IMR-90 (cell line): ENCODE measurements around the gene ATP5PB. TPM values are rescaled to one million over a fixed set of nuclear protein-coding genes. Genes with fewer than 3 reads are reported as not detected.

Experiments used
- ATAC-seq: fragments of 200-7000 bp; cut with Tn5 transposase; 2 replicates; pipeline ENCODE4 v1.9.1; 2020; ENCODE audit warnings: low read depth, mild to moderate bottlenecking, moderate library complexity
- BruUV-seq: library from RNA; stranded (reverse); fragments of 400-500 nt; replicated peaks from 2 replicates; lab custom pipeline; 2021; lab: Mats Ljungman, UMichigan
- CTCF ChIA-PET: fragments of 300-600 bp; formaldehyde crosslinking; extraction: SDS; loops from one replicate; lab custom pipeline; 2021; ENCODE audit warnings: antibody characterized with exemption; lab: Yijun Ruan, JAX
- POLR2A ChIA-PET: fragments of 300-600 bp; sonication (Branson Sonifier 250); formaldehyde crosslinking; loops from one replicate; lab custom pipeline; 2022; ENCODE audit warnings: antibody characterized with exemption; ENCODE audit not compliant: unreplicated experiment; lab: Charles Lee
- DNase-seq: peaks from one replicate; pipeline ENCODE4 v3.0.0; 2013
- H2AFZ ChIP-seq: replicated peaks from 2 replicates; pipeline ENCODE3; 2013; ENCODE audit warnings: low read length, mild to moderate bottlenecking; ENCODE audit not compliant: poor library complexity
- H2AK5ac ChIP-seq: 2 replicates; pipeline ENCODE4 v1.6.1; 2013; ENCODE audit warnings: low read depth, low read length, inconsistent platforms
- H2AK9ac ChIP-seq: replicated peaks from 2 replicates; pipeline ENCODE3; 2013; ENCODE audit warnings: mild to moderate bottlenecking, low read depth, low read length, moderate library complexity; ENCODE audit not compliant: poor library complexity
- H2BK120ac ChIP-seq: 2 replicates; pipeline ENCODE4 v1.6.1; 2013; ENCODE audit warnings: low read depth, low read length, inconsistent platforms
- H2BK15ac ChIP-seq: 3 replicates; pipeline ENCODE4 v1.6.1; 2013; ENCODE audit warnings: low read depth, low read length, inconsistent platforms
- H2BK20ac ChIP-seq: 2 replicates; pipeline ENCODE4 v1.6.1; 2013; ENCODE audit warnings: low read depth, mild to moderate bottlenecking, inconsistent platforms, low read length, moderate library complexity
- H2BK5ac ChIP-seq: 2 replicates; pipeline ENCODE4 v1.6.1; 2013; ENCODE audit warnings: mild to moderate bottlenecking, low read depth, low read length, inconsistent platforms; ENCODE audit not compliant: poor library complexity, severe bottlenecking
- H3K14ac ChIP-seq: replicated peaks from 2 replicates; pipeline ENCODE4 v1.6.1; 2013; ENCODE audit warnings: low read depth, low read length, inconsistent platforms
- H3K18ac ChIP-seq: 2 replicates; pipeline ENCODE4 v1.6.1; 2013; ENCODE audit warnings: low read depth, low read length, control low read depth
- H3K23ac ChIP-seq: 2 replicates; pipeline ENCODE4 v1.6.1; 2013; ENCODE audit warnings: low read depth, low read length, inconsistent platforms
- H3K27ac ChIP-seq: 2 replicates; pipeline ENCODE4 v1.5.1; 2013; ENCODE audit warnings: mild to moderate bottlenecking, control low read depth, low read length; ENCODE audit not compliant: insufficient read depth
- H3K27me3 ChIP-seq: 2 replicates; pipeline ENCODE4 v1.6.1; 2013; ENCODE audit warnings: low read length; ENCODE audit not compliant: control insufficient read depth, insufficient read depth
- H3K36me3 ChIP-seq: 2 replicates; pipeline ENCODE4 v1.6.1; 2013; ENCODE audit warnings: low read length, mixed read lengths; ENCODE audit not compliant: control insufficient read depth, insufficient read depth
- H3K4ac ChIP-seq: 2 replicates; pipeline ENCODE4 v1.6.1; 2013; ENCODE audit warnings: low read depth, low read length, inconsistent platforms
- H3K4me1 ChIP-seq: 2 replicates; pipeline ENCODE4 v1.6.1; 2013; ENCODE audit warnings: low read length, mixed read lengths; ENCODE audit not compliant: control insufficient read depth, insufficient read depth
- H3K4me2 ChIP-seq: 2 replicates; pipeline ENCODE4 v1.6.1; 2013; ENCODE audit warnings: low read depth, mild to moderate bottlenecking, control low read depth, low read length, moderate library complexity
- H3K4me3 ChIP-seq: 2 replicates; pipeline ENCODE4 v1.5.1; 2013; ENCODE audit warnings: low read depth, mild to moderate bottlenecking, control low read depth, low read length, moderate library complexity; ENCODE audit not compliant: insufficient read depth
- H3K56ac ChIP-seq: 2 replicates; pipeline ENCODE4 v1.6.1; 2013; ENCODE audit warnings: low read length, inconsistent platforms; ENCODE audit not compliant: insufficient read depth; ENCODE audit errors: extremely low read depth
- H3K79me1 ChIP-seq, 2 experiments: 2 replicates each; pipeline ENCODE4 v1.6.1; 2013; ENCODE audit warnings: low read length in 2 of 2, inconsistent platforms in 1 of 2, low read depth in 1 of 2
- H3K9ac ChIP-seq: 2 replicates; pipeline ENCODE4 v1.6.1; 2013; ENCODE audit warnings: low read depth, low read length, control low read depth
- H3K9me1 ChIP-seq: 2 replicates; pipeline ENCODE4 v1.6.1; 2013; ENCODE audit warnings: low read length, inconsistent platforms; ENCODE audit not compliant: insufficient read depth
- H3K9me3 ChIP-seq: 2 replicates; pipeline ENCODE4 v1.6.1; 2013; ENCODE audit warnings: low read length; ENCODE audit not compliant: control insufficient read depth, insufficient read depth
- H4K20me1 ChIP-seq: 2 replicates; pipeline ENCODE4 v1.6.1; 2013; ENCODE audit warnings: low read length, inconsistent platforms; ENCODE audit not compliant: insufficient read depth
- H4K5ac ChIP-seq: 2 replicates; pipeline ENCODE4 v1.6.1; 2013; ENCODE audit warnings: mild to moderate bottlenecking, low read depth, low read length, control low read depth
- H4K8ac ChIP-seq, 2 experiments: 2 replicates each; pipeline ENCODE4 v1.6.1; 2013; ENCODE audit warnings: low read depth in 2 of 2, low read length in 2 of 2, control low read depth in 1 of 2, inconsistent platforms in 1 of 2
- H4K91ac ChIP-seq: 2 replicates; pipeline ENCODE4 v1.6.1; 2013; ENCODE audit warnings: low read depth, low read length, inconsistent platforms; ENCODE audit not compliant: insufficient read depth
- FOS ChIP-seq: fragments of 150-350 bp; IDR thresholded peaks from 2 replicates; pipeline ENCODE4 v1.6.1; 2016; ENCODE audit warnings: low read depth, low read length
- WGBS, 2 experiments: methylation state at CpG; one replicate each; pipeline versions ENCODE4 v1.1.5 to v1.1.7; 2013; ENCODE audit warnings: missing lambda C conversion rate in 2 of 2; ENCODE audit not compliant: insufficient read length in 1 of 2; ENCODE audit errors: extremely low coverage in 2 of 2; 5-methylcytosine and 5-hydroxymethylcytosine counted together
- dilution Hi-C: fragments of 300-500 bp; cut with HindIII; formaldehyde crosslinking; loops from one replicate; pipeline ENCODE4 v1.14.3; 2018; ENCODE audit warnings: low sequenced_read_pairs; ENCODE audit not compliant: unreplicated experiment
- in situ Hi-C: fragments of 300-500 bp; cut with MboI; formaldehyde crosslinking; loops from 3 replicates; pipeline ENCODE4 v1.14.3; 2019; ENCODE audit warnings: low sequenced_read_pairs, inconsistent platforms, mixed read lengths
- intact Hi-C: fragments of 100-400 bp; cut with micrococcal nuclease; formaldehyde crosslinking; loops from 2 replicates; pipeline ENCODE4 v1.10.0; 2022
- polyA plus RNA-seq, 3 experiments: library from polyadenylated mRNA; depleted of rRNA; stranded (reverse); fragments of >200 nt; gene quantifications; 2 replicates each; pipeline ENCODE4 v1.2.3, GENCODE V29; 2012; ENCODE audit warnings: low replicate concordance in 1 of 3
- total RNA-seq: library from RNA; depleted of rRNA; stranded (reverse); fragments of >200 nt; gene quantifications from 2 replicates; pipeline ENCODE4 v1.2.3, GENCODE V29; 2012

ATP5PB gene
- total and polyA plus RNA-seq, 2 of the 4 experiments (the other 2 are of a cell fraction), result 234 to 301 TPM

GRCh38 chr1:111407301-111407700 lies 42.0 kb upstream of the ATP5PB start:
- WGBS, 2 experiments, result 59% methylated on average over 6 of the region's 6 CpGs; no CpG with 5 or more reads in 1 of the 2 experiments
- ATAC-seq, result no peak
- no TSS peak for BruUV-seq
- Histone ChIP-seq H3K9me3 (no peaks in the 10 kb centered on the region), H3K4me3 (no peak overlapping the region), H3K27ac (no peak overlapping the region), H3K9me1 (no peaks in the 10 kb centered on the region), H2AK9ac (no peak overlapping the region), H4K20me1 (no peaks in the 10 kb centered on the region), H3K36me3 (no peaks in the 10 kb centered on the region), H3K27me3 (peaks cover 23% of the 10 kb centered on the region), H2BK20ac (no peak overlapping the region), H3K23ac (no peak overlapping the region), H3K14ac (no peak overlapping the region), H2BK120ac (no peak overlapping the region), H3K4me2 (no peak overlapping the region), H2AFZ (no peak overlapping the region), H4K5ac (no peak overlapping the region), H2BK5ac (no peak overlapping the region), H4K8ac (no peak overlapping the region), H3K9ac (no peak overlapping the region), H3K18ac (no peak overlapping the region), H3K4me1 (no peaks in the 10 kb centered on the region), H4K91ac (no peak overlapping the region), H2AK5ac (no peak overlapping the region), H2BK15ac (no peak overlapping the region), H3K4ac (no peak overlapping the region), H3K56ac (no peak overlapping the region), H3K79me1 (no peaks in the 10 kb centered on the region)
- dilution Hi-C loops, result no loop called here
- in situ Hi-C loops, result no loop called here
- no peak for TF ChIP-seq FOS
- CTCF ChIA-PET, result no interaction called here
- intact Hi-C loops, result loop anchor here (10.0 kb wide), 1 partner anchor 62 kb away; no protein-coding TSS in a partner anchor
- POLR2A ChIA-PET, result no interaction called here
- no peak for DNase-seq
